C1 segment of cervical spinal cord (tissue), 14 donors: ENCODE results near the gene BLM.
"Not testable (repeated sequence)": the region's sequence is repeated elsewhere in the genome, so short reads cannot be mapped to it uniquely, and the experiment has no call there.

ENCODE experiments used
- DNase-seq, 14 donors: peaks; one replicate each; lab custom pipeline; 2025; lab: John Stamatoyannopoulos, UW

BLM gene

GRCh38 chr15:90735923-90736322, 18.8 kb downstream of the BLM start:
- no peak for DNase-seq

GRCh38 chr15:90740545-90740944, 23.4 kb downstream of the BLM start:
- not testable (repeated sequence) for DNase-seq

- no peak for DNase-seq
Observed at GRCh38 chr15:90742087-90742486, 24.9 kb downstream of the BLM start.

- no peak for DNase-seq
Observed at GRCh38 chr15:90743407-90743806, 26.3 kb downstream of the BLM start.

GRCh38 chr15:90744759-90745402, 27.7 kb downstream of the BLM start:
- no peak for DNase-seq

GRCh38 chr15:90749754-90750153, 32.6 kb downstream of the BLM start:
- no peak for DNase-seq

- DNase-seq: peak in 1 of 14 donors; percentile 3
Observed at GRCh38 chr15:90750186-90750585, 33.0 kb downstream of the BLM start.

GRCh38 chr15:90751300-90751825, 34.2 kb downstream of the BLM start:
- no peak for DNase-seq

- DNase-seq: no peak
Observed at GRCh38 chr15:90756916-90757315, 39.8 kb downstream of the BLM start.

- DNase-seq: no peak
Observed at GRCh38 chr15:90757461-90757860, 40.3 kb downstream of the BLM start.

GRCh38 chr15:90760661-90761232, 43.6 kb downstream of the BLM start:
- peak in 1 of 14 donors; percentile 8 for DNase-seq

GRCh38 chr15:90761629-90762028, 44.5 kb downstream of the BLM start:
- no peak for DNase-seq

GRCh38 chr15:90762109-90762508, 45.0 kb downstream of the BLM start:
- peak in 5 of 14 donors; percentile 2 to 42 (median 3) for DNase-seq

- DNase-seq: no peak
Observed at GRCh38 chr15:90763366-90764099, 46.4 kb downstream of the BLM start.

GRCh38 chr15:90765531-90765930, 48.4 kb downstream of the BLM start:
- DNase-seq: no peak

- no peak for DNase-seq
Observed at GRCh38 chr15:90765966-90766365, 48.8 kb downstream of the BLM start.

- DNase-seq: no peak
Observed at GRCh38 chr15:90769375-90769774, 52.2 kb downstream of the BLM start.

- no peak for DNase-seq
Observed at GRCh38 chr15:90773485-90773884, 56.3 kb downstream of the BLM start.

GRCh38 chr15:90774731-90775514, 57.8 kb downstream of the BLM start:
- DNase-seq: no peak

- no peak for DNase-seq
Observed at GRCh38 chr15:90780916-90781315, 63.8 kb downstream of the BLM start.

GRCh38 chr15:90782442-90782841, 65.3 kb downstream of the BLM start:
- no peak for DNase-seq

- no peak for DNase-seq
Observed at GRCh38 chr15:90787881-90788280, 70.7 kb downstream of the BLM start.
